NCI-H460 (cell line): Measurements from ENCODE around the gene KRTAP13-1. TPM values are rescaled to one million over a fixed set of nuclear protein-coding genes. Genes with fewer than 3 reads are reported as not detected.

Source experiments
- DNase-seq: peaks from one replicate; pipeline ENCODE4 v3.0.0-alpha.2; 2016; ENCODE audit warnings: low read depth; ENCODE audit errors: extremely low read depth
- polyA plus RNA-seq: library from polyadenylated mRNA; depleted of rRNA; stranded (reverse); fragments of >200 nt; gene quantifications from 2 replicates; pipeline ENCODE4 v1.2.3, GENCODE V29; 2014; cell fraction: nucleus; rRNA removed
- total RNA-seq: library from RNA; depleted of rRNA; stranded (reverse); fragments of >200 nt; shearing (Covaris generic); gene quantifications from 2 replicates; pipeline ENCODE4 v1.2.3, GENCODE V29; 2014; rRNA removed

The KRTAP13-1 gene, protein sequence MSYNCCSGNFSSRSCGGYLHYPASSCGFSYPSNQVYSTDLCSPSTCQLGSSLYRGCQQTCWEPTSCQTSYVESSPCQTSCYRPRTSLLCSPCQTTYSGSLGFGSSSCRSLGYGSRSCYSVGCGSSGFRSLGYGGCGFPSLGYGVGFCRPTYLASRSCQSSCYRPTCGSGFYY
- not detected in 2 replicates for total RNA-seq
- polyA plus RNA-seq = not detected in 2 replicates

DNA sequence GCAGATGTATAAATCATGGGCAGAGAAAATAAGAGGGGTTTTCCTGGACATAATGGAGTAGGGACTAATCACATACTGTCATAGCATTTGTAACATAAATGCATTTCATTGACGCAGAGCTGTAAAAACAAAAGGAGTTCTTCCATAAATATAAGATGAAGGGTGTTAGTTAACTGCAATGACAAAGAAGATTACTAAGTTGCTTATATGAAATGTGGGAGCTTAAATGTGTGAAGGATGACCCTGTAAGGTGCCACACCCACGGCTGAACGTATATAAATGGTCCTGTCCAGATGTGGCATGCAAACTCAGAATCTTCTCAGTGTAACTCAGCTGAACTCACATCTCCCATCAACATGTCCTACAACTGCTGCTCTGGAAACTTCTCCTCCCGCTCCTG lies at the start of gene KRTAP13-1:
KRTAP13-1 (plus strand) TSS at position 301 of the 400 bp plus-strand sequence; CDS start at position 357, 56 bp downstream.
- no peak for DNase-seq

DNA sequence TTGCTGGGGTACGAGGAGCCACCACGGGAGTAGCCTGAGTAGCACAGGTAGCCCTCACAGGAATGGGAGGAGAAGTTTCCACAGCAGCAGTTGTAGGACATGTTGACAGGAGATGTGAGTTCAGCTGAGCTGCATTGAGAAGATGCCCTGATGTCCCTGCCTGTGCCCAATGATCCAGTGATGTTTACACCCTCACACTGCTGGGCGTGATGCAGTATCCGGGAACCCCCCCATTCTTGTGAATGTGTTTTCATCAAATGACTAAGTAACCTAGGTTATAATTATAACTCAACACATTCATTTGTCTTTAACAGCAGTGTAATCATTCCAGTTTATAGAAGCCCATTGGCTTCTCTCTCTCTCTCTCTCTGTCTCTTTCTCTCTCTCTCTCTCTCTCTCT lies 47.3 kb upstream of the KRTAP13-1 start, which contains the start of gene KRTAP23-1:
KRTAP23-1 (minus strand) TSS at position 101 of the 400 bp plus-strand sequence; CDS start at position 101, 0 bp downstream.
- DNase-seq = no peak

DNA sequence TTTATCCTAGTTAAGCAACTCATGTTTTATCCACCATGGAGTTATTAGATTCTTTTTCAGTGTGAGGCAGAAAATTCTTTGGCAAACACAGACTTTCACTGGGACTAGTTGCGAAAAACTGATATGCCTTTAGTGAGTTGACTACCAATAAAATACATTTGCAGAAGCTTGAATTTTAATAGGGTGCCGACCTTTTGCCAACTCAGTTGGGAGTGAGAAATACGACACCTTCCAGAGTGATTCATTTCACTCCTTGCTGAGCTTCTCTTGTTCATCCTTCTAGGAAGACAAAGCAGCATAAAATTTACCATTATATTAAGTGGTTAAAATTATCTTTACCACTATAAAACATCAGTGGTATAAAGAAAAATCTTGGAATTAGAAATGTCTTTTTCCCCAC lies 46.3 kb upstream of the KRTAP13-1 start:
- no peak for DNase-seq

DNA sequence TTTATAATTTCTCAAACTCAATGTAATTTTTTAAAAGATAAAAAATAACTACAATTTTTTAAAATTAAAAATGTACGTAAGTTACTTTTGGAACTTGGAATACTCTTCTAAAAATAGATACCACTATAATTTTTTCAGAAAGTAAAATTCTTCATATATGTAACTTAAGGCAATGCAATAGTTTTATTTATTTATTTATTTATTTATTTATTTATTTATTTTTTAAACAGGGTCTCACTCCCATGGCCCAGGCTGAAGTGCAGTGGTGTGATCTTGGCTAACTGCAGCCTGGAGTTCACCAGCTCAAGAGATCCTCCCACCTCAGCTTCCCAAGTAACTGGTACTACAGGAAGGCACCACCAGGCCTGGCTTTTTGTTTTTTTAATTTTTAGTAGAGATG lies 44.3 kb upstream of the KRTAP13-1 start:
- no peak for DNase-seq

DNA sequence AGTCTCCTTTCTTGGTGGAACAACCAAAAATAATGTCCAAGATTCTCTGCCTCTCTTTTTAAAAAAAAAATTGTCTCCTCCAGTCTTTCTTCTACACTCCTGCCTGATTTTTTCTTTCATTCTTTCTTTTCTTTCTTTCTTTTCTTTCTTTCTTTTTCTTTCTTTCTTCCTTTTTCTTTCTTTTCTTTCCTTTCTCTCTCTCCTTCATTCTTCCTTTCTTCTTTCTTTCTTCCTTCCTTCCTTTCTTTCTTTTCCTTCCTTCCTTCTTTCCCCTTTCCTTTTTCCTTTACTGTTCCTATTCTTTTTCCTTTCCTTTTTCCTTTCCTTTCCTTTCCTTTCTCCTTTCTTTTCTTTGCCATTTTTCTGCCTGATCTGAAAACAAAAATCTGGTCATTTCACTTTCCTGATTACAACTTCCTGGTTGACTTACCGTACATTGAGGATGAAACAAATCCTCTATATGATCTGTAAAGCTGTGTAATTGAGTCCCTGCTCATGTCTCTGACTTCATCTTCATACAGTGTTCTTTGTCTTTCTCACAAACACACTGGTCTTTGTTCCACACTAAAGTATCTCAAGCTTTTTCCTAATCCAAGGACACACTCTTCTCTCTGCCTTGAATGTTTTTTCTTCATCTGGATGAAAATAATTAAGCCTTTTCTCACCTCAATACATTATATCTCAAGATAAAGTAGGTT lies 41.4 kb upstream of the KRTAP13-1 start:
- DNase-seq = no peak

DNA sequence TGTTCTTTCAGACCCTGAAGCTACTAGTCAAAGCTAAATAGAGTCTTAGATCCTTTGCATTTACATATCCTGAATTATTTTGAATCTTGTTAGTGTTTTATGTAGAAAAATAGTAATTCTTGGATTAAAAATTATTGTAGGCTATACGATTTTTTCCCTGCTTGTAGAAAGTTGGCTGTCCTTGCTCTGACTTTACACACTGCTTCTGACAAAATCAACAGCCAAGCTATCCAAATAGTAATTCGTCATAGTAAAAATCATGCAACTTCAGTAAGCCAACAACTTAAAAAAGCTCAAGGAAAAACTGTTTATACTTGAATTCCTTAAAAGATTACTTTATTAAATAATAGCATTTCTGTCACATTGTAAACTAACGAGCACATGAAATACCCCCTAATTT lies 39.9 kb upstream of the KRTAP13-1 start:
- no peak for DNase-seq

DNA sequence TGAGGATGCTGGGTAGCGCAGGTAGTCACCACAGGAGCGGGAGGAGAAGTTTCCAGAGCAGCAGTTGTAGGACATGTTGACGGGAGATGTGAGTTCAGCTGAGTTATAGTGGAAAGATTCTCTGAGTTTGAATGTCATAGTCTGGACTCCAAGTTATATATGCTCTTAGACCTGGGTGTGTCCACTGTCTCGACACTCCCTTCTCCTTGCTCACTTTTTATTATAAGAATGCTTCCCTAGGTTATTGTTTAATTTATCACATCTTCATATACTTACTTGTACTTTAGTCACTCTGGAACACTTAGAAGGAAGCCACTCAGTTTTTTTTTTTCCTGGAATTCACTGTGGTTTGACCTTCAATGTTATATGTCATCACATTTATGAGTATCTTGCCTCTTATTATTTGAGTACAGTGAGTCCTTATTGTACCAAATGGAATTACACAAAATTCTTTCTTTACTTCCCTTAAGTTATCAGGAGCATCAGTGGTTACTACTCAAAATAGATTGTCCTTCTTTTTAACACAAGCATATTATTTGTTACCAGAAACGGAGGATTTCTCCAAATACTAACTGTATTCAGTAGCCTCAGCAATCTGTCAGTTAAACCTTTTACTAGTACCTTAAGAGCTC lies 23.6 kb upstream of the KRTAP13-1 start, which contains the start of gene KRTAP13-2:
KRTAP13-2 (minus strand) TSS at position 133 of the 632 bp plus-strand sequence; CDS start at position 75, 58 bp downstream.
- DNase-seq = no peak

DNA sequence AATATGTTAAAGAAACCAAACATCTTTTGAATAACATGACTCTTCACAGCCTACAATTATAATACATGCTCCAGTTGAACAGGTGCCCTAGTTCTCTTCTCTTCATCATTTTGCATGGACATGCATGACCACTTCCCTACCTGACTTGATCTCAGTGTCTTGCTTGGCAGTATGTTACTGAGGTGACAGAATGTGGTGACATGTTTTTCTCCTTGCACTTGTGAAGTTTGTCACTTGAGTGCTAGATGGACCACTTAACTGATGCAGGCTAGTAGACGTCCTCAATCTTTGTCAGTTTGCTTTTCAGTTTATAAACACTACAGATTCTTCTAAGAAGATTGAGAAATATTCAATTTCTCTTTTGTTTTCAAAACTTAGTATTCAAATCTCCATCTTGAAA lies 13.6 kb upstream of the KRTAP13-1 start:
- DNase-seq = no peak

DNA sequence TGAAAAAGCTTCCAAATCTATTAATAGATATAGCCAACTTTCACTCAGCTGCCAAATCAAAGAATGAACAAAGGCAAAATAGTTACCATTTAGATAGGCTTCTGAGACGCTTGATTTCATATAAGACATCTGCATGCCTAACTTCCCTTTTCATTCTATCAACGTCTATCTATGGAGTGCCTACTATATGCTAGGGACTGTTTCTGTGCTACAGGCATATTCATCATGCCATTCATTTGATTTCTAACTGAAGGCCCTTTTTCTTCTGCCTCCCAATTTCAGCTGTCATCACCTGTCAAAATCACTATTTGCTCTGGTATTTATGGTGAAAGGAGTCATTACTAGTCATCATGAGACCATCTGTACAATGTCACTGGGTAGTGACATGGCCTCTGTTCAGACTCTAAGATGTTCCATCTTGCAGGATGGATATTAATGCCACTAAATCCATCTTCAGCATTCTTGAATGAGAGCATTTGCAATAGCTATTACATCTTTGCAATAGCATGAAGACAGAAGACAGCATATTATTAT lies 4.3 kb upstream of the KRTAP13-1 start:
- no peak for DNase-seq

DNA sequence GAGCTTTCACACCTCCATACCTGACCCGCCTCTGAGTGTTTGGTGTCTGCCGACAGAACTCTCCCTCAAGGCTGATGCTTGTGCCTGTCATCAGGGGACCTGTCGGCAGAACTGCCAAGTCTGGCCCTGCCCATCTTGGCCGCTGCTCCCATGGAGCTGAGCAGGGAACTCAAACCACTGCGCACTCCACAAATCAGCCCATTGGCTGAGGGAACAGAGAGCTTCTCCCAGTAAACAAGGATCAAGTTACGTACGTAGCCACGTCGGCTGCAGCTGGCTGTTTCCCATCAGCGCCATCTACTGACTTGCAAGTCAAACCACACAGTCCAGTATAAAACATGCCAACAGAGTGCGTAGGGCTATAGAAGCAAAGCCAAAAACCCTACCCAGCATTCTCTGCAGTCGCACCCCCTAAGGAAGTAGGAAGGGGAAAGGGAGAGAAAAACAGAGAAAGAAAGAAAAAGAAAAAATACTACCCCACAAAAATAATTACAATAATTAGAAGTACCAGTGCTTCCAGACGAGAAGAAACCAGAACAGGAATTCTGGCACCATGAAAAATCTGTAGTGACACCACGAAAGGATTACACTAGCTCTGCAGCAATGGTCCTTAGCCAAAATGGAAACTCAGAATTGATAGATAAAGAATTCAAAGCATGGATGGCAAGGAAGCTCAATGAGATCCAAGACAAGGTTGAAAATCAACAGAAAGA lies 13.1 kb downstream of the KRTAP13-1 start:
- peak; percentile 67 for DNase-seq

DNA sequence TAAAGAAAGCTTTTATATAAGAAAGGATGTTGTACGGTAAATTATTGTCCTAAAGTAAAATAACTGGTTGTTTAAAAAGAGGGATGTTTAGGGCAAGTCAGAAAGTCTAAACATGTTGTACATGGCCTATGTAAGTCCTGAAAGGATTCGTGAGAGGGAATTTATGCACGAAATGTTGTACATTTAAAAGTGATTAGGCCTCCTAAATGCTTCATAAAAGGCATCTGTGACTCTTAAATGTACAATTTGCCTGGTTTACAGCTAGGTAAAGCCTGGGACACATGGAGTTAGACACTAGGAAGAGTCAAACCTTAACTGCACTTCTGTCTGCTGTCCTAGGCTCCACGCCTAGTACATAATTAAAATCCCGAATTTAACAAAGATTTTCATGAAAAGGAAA lies 20.2 kb downstream of the KRTAP13-1 start:
- DNase-seq = no peak

DNA sequence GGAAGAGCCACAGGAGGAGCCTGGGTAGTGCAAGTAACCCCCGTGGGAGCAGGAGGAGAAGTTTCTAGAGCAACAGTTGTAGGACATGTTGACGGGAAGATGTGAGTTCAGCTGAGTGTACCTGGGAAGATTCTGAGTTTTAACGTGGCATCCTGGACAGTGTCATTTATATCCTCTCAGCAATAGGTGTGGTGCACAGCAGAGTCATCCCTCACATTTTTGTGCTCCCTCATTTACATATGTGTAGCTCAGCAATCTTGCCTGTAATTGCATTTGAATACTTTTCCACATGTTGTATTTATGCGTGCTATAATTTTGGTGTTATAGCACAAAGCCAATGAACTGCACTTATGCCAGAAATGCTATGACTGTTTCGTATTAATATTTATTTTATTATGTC lies 30.0 kb downstream of the KRTAP13-1 start, which contains the start of gene KRTAP13-3:
KRTAP13-3 (minus strand) TSS at position 101 of the 400 bp plus-strand sequence; CDS start at position 87, 14 bp downstream.
- no peak for DNase-seq

DNA sequence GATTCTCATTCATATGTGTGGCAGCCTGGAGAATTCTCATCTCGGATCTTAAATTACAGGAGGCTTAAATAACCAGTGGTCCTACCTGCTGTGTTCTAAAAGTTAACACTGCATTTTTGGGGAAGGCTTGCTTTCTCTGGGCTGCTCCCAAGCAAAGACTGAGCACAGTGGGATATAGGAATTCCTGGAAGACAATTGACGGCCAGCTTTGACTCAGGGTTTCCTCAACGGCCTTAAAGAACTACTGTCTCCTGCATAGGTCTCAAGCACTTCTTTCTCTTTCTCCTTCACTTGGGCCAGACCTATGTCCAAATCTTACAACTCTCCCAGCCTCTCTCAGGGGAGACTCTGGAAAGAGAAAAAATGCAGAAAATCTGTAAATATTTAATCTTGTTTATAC lies 30.9 kb downstream of the KRTAP13-1 start:
- no peak for DNase-seq

DNA sequence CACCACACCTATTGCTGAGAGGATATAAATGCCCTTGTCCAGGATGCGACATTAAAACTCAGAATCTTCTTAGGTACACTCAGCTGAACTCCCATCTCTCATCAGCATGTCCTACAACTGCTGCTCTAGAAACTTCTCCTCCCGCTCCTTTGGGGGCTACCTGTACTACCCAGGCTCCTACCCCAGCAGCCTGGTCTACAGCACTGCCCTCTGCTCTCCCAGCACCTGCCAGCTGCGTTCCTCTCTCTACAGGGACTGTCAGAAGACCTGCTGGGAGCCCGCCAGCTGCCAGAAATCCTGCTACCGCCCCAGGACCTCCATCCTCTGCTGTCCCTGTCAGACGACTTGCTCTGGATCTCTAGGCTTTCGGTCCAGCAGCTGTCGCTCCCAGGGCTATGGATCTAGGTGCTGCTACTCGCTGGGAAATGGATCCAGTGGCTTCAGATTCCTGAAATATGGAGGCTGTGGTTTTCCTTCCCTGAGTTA lies 34.4 kb downstream of the KRTAP13-1 start, which contains the start of gene KRTAP13-4:
KRTAP13-4 (plus strand) TSS at position 51 of the 486 bp plus-strand sequence; CDS start at position 107, 56 bp downstream.
- DNase-seq = no peak

DNA sequence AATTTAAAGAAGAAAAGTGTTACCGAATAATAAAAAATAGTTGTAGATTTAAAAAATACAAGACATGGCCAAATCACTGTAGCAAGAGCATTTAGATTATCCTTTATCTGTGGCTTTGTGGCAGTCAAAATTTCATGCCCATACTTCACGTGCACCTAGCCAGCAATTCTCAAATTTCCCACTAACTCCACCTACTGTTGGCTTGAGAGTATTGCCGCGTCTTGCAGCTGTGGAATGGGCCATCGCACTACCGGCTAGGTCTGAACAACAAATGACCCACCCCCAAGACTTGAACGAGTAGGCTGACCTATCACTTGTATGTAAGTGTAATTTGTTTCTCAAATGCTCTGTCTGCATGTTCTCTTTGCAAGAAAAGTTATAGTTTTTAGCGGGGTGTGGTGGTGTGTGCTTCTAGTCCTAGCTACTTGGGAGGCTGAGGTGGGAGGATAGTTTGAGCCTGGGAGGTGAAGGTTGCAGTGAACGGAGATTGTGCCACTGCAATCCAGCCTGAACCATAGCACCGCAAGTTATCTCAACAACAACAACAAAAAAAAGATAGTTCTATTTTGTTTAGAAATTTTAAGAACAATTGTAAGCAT lies 38.3 kb downstream of the KRTAP13-1 start:
- DNase-seq = peak; percentile 41

DNA sequence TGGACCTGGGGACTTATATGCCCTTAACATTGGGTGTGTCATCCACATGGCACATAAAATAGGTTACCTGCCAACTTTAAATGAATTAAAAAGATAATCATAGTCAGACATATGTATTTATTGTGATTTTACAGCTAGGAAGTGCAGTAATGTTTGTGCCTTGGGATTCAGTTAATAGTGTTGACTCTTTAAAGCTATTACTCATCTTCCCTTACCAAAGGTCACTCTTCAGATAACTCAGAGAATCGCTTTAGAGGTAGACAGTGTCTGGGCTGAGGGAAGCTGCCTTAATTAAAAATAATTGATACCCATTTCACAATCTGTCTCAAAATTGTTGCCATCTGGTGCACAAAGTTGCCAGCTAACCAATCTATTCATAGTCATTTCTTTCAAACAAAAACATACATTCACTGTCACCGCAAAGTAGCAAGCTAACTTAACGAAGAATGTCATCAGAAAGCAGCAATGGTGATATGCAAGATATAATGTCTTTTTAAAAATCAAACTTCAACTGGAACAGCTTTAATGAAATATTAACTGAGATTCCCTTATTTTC lies 41.3 kb downstream of the KRTAP13-1 start:
- no peak for DNase-seq

DNA sequence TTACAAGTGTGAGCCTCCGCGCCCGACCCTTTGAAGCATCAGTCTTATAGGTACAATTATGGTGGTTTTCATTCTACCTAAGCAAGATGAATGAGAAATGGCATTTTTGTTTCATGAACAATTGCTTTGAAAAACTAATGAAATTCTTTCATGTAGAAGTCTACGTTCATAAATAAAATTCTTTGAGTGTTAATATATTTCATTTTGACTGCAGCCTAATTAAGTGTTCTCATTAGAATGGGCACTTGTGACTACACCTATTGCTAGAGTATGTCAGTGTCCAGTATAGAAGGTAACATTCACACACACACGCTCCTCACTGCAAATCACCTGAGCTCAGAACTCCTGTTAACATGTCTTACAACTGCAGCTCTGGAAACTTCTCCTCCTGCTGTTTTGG lies 44.1 kb downstream of the KRTAP13-1 start, which contains the start of gene KRTAP15-1:
KRTAP15-1 (plus strand) TSS at position 301 of the 400 bp plus-strand sequence; CDS start at position 354, 53 bp downstream.
- DNase-seq = no peak

DNA sequence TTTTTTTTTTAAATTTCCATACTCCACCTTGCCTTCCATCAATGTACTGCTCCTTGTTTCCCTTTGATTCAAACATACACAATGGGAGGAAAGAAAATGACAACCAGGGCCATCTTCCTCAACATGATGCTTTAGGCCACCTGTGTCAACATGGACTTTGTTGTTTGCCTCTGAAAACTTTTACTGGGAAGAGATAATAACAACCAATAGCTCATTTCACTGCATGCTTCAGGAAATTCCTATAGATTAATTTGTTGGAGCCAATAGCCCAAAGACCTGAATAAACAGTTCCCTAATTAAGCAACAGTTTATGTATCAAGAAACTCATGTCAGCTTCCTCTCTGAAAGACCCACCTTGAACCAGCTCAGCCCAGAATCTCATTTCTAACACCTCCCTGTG lies 47.4 kb downstream of the KRTAP13-1 start:
- no peak for DNase-seq

DNA sequence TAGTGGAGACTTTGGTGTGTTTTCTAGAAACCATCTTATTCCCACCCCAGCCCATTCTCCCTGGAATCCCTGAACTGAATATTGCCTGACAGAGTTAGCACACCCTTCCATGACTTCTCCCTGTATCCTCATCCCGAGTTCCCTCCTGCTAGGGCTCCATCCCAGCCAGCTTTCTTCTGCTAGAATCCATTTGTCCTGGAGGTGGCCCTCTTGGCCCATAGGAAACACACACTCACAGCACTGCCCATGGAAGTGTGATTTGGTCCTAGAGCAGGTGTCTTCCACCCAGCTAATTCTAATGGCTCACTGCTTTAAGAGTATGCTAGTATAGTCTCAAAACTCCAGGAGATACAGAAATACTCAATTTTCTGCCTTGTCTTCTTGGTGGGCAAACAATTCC lies 48.4 kb downstream of the KRTAP13-1 start:
- no peak for DNase-seq
